Sigmoid colon (tissue), 4 donors: ENCODE data around the gene ARHGEF10L.

Experiments used
- CTCF ChIP-seq, 4 experiments: fragments of 450-650 bp in 3 of 4; fragments of 200-600 bp in 1 of 4; IDR thresholded peaks; one replicate each; pipeline ENCODE4 v1.5.1; 2016 to 2019; ENCODE audit warnings: antibody characterized with exemption in 4 of 4, mild to moderate bottlenecking in 3 of 4, moderate library complexity in 2 of 4
- POLR2A ChIP-seq, 2 donors: fragments of 450-650 bp; IDR thresholded peaks; one replicate each; pipeline ENCODE4 v1.6.1; 2016; ENCODE audit warnings: antibody characterized with exemption in 2 of 2, mild to moderate bottlenecking in 2 of 2, moderate library complexity in 2 of 2
- POLR2AphosphoS5 ChIP-seq, 4 donors: sonication (generic); formaldehyde crosslinking; IDR thresholded peaks; one replicate each; pipeline ENCODE4 v1.6.1; 2017; ENCODE audit warnings: antibody characterized with exemption in 4 of 4

GRCh38 chr1:17587693-17588047 is 48.2 kb downstream of the ARHGEF10L start:
- TF ChIP-seq POLR2A (IDR thresholded peaks at IDR 0.05) (no peak), CTCF (IDR thresholded peaks at IDR 0.05) (no peak), POLR2AphosphoS5 (IDR thresholded peaks at IDR 0.05) (peak in 1 of 4 donors; percentile 28)
